AG09319 (cell line): ENCODE measurements around the gene CARS1.
"Not testable (repeated sequence)": the region's sequence is repeated elsewhere in the genome, so short reads cannot be mapped to it uniquely, and the experiment has no call there.

Experiments
- DNase-seq: peaks from one replicate; pipeline ENCODE4 v3.0.0-alpha.2; 2010; ENCODE audit warnings: low read depth; ENCODE audit errors: extremely low read depth
- TF ChIP-seq, protein P1 (sequence below): IDR thresholded peaks from 2 replicates; pipeline ENCODE4 v1.5.1; 2011; ENCODE audit warnings: low read depth, mild to moderate bottlenecking, inconsistent platforms, low read length, moderate library complexity

Gene CARS1

GRCh38 chr11:3063432-3063831 lies 6.2 kb upstream of the CARS1 start:
- not testable (repeated sequence) for DNase-seq

DNA sequence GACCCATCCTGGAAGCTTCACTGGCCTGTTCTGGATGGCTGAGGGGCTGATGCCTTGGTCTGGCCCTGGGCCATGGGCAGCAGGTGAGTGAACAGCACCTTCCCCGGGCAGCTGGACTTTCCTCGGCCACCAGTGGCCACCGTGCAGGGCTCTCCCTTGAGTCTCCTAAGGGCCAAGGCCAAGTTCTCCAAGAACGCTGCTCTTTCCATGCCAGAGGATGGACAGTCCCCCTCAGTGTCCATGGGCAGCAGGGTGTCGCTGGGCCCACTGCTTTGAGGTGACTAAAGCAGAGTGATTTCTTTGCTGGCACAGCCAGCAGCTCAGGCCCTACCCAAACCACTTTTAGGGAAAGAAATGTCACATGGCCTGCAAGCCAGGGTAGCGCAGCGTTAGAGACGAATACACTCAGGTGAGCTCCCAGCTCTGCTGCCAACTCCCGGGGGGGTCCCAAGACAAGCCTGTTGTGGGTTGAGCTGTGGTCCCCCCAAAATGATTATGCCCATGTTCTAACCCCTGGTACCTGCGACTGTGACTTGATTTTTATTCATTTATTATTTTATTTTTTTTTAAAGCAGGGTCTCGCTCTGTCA lies 3.3 kb upstream of the CARS1 start:
- TF ChIP-seq, protein P1, sequence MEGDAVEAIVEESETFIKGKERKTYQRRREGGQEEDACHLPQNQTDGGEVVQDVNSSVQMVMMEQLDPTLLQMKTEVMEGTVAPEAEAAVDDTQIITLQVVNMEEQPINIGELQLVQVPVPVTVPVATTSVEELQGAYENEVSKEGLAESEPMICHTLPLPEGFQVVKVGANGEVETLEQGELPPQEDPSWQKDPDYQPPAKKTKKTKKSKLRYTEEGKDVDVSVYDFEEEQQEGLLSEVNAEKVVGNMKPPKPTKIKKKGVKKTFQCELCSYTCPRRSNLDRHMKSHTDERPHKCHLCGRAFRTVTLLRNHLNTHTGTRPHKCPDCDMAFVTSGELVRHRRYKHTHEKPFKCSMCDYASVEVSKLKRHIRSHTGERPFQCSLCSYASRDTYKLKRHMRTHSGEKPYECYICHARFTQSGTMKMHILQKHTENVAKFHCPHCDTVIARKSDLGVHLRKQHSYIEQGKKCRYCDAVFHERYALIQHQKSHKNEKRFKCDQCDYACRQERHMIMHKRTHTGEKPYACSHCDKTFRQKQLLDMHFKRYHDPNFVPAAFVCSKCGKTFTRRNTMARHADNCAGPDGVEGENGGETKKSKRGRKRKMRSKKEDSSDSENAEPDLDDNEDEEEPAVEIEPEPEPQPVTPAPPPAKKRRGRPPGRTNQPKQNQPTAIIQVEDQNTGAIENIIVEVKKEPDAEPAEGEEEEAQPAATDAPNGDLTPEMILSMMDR = no peak
- no peak for DNase-seq

GRCh38 chr11:3058753-3059664 lies 1.8 kb upstream of the CARS1 start:
- TF ChIP-seq, protein P1 = no peak; the same call in 1 of the 2 replicates
- DNase-seq = peak; percentile 62

DNA sequence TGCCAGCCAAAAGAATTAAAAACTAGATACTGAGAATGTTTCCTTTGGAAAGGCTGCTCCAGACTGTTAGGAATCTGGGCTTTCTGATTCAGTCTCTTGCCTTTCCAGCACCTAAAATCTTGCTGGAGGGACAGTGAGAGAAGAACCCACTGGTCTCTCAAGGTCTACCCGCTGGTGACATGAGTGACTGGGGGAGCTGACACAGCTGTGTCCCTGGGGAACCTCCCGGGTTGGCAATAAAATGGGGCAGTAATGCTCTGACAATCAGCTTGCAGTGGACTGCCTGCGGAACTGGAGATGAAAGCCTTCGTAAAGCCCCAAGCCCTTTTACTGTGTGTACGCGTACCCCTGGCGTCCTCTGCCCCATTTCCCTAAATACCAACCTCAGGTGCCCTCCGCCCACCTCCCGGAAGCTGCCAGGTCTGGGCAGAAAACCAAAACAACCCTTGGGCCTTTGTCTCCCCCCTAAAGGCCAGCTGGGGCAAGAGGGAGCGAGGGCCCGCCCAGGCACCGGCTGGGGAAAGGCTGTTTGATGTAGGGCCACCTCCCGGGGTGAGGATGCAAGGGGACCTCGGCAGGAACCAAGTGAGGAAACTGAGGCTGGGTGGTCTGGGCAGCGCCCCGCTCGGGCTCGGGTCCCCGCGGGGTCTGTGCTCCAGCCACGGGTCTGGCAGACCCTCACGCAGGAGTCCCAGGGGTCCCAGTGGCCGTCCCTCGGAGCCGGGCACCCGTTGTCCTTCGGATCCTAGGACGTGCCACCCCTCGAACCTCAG lies 741 bp downstream of the CARS1 start:
- TF ChIP-seq, protein P1 = no peak
- no peak for DNase-seq

DNA sequence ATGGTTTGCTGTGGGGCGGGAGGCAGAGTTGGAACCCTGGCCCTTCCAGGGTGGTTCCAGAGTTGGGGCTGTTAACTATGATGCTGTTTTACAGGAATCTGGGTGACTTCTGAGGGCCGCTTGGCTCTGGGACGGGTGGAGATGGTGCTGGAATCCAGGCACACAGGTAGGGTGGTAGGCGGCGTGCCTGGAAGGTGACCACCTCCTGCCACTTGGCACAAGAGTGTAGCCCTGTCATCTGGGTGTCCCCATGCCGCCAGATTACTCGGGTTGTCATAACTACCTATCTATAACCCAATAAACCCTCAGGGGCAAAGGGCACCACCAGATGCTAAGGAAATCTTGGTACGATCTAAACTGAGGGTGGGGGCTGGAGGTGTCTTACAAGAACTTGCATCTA lies 1.3 kb downstream of the CARS1 start:
- TF ChIP-seq, protein P1 = no peak
- no peak for DNase-seq

GRCh38 chr11:3052567-3052966 lies 4.7 kb downstream of the CARS1 start:
- TF ChIP-seq, protein P1 = no peak
- DNase-seq = no peak

DNA sequence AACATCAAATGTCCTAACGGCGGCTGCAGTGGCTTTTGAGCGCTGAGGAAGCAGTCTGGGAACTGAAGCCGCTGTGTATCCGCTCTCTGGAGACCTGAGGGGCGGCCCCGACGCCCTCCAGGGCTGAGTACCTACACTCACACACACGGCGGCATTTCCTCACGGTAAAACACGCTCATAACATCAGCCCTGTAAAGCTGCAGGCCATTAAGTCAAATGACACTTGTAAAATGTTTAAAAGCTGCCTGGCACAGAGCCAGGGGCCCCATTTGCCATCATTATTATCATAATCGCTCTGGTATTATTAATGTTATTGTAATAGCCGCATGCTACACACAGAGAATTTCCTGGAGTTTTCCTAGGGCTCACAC lies 5.1 kb downstream of the CARS1 start:
- TF ChIP-seq, protein P1 = no peak
- no peak for DNase-seq
